COLO668 (cell line): Measurements from ENCODE around the gene ARID5B.

Source experiments
- DNase-seq: peaks from one replicate; lab custom pipeline; 2025; ENCODE audit not compliant: unreplicated experiment; lab: John Stamatoyannopoulos, UW

The ARID5B gene

DNA sequence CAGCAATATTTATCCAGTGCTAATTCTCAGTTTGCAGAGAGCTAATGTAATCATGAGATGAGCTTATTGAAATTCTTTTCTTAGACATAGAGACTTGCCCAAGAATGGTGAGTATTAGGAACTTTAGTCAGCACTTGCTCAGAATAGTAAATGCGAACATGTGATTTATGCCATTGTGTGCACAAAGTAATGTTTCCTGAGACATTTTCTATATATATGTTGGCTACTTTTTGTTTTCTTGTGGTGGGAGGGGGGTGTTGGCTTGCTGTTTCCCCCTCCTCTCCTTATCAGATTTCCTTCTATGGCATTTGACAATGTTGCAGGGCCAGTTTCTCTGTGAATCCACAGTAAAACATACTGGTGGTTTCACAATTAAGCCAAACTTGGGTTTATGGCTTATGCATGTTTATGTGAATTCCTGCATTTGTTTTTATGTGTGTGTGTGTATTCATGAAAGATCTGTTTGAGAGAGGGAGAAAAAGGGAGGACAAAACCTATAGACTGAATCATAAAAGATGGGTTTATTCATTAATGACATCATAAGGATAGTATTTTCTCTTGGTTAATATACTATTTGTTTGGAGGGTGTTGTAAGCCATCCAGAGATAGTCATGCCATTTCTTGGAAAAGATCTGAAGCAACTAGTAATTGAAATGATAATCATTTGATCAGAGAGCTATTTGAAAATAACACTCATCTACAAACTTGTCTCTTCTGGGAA lies 36.3 kb downstream of the ARID5B start:
- no peak for DNase-seq

DNA sequence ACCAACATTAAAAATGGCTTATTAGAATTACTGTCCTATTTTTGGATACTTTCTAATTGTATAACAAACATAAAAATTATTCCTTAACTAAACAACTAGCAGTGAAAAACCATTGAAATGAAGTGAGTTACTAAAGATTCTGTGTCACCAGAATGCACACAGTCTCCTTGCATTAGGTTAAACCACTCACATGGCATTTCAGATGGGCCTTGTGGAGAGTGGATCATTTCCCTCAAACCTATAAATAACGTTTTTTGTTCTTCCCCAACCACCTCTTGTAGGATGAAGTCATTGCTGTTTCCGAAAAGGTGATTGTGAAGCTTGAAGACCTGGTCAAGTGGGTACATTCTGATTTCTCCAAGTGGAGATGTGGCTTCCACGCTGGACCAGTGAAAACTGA lies 38.4 kb downstream of the ARID5B start:
- DNase-seq, result no peak

DNA sequence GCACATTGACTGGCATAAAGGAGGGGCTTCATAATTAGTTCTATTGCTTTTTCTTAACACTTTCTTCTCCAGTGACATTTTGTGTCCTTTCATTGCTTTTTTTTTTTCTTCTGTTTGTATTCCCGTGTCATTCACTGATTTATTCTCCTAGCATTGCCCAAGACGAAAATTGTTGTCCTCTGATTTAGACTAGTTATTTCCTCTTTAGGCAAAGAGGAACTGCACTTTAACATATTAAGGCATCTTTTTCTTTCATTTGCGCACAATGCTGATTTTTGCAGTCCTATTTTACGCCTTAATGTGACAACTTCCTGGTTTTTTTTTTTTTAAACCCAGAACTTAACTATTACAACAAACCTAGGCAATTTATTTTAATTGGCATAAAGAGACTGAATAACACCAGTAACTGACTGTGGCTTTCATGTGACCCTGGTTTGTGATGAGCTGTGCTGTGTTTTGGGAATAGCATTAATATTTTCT lies 39.7 kb downstream of the ARID5B start:
- no peak for DNase-seq

DNA sequence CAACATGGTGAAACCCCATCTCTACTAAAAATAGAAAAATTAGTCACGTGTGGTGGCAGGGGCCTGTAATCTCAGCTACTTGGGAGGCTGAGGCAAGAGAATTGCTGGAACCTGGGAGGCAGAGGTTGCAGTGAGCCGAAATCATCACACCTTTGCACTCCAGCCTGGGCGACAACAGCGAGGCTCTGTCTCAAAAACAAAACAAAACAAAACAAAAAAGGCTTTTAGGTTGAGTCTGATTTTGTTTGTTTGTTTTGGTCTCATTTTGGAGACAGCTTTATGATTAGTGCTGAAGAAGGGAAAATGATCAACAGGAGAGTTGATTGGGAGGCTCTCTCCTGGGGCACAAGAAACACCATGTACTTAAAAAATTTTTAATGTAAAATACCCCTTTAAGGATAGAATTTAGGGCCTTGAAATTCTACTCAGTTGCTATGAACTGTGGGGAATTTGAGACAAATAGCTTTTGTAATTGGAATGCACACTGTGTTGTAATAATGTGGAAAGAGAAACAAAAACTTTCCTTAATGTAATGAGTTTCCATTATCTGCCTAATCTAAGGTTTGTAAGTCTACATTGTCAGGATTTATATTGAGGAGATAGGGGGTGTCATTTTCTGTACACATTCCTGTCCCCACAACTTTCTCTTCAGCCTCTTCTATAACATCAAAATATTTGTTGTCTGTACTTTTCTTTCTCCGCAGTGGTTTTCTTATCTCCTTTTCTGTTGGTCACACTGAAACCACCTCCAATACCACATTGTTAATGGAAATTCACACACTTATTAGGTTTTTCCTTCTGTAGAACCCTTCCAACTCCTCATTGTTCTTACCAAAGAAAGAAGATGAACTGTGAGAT lies 41.3 kb downstream of the ARID5B start:
- DNase-seq, result no peak

DNA sequence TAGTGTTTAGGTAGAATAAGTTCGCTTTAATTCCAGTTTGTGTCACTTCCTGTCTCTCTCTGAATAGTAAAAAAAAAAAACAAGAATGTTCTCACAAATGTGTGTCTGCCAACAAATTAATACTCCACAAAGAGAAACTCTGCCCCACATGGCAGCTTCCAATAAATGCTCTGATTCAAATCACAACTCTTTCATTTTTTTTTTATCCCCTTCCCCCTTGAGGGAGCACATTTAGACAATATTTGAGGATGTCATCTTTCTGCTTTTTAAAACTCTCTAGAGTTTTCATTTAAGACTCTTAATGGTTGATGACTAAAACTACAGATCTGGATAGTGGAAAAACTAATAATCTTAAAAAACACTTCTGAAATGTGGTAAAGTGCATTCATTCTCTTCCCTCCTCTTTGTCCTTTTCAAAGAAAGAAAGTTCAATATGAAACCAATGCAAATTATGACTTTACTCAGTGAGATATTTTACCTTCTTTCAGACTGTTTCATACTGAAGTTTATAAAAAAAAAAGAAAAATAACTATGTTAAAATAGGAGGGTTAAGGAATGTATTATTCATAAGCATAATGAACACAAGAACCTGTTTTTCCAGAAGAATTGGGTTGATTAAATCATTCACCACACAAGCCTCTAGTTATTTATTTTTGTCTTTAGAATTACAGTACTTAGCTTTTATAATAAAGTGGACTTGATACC lies 42.3 kb downstream of the ARID5B start:
- no peak for DNase-seq

DNA sequence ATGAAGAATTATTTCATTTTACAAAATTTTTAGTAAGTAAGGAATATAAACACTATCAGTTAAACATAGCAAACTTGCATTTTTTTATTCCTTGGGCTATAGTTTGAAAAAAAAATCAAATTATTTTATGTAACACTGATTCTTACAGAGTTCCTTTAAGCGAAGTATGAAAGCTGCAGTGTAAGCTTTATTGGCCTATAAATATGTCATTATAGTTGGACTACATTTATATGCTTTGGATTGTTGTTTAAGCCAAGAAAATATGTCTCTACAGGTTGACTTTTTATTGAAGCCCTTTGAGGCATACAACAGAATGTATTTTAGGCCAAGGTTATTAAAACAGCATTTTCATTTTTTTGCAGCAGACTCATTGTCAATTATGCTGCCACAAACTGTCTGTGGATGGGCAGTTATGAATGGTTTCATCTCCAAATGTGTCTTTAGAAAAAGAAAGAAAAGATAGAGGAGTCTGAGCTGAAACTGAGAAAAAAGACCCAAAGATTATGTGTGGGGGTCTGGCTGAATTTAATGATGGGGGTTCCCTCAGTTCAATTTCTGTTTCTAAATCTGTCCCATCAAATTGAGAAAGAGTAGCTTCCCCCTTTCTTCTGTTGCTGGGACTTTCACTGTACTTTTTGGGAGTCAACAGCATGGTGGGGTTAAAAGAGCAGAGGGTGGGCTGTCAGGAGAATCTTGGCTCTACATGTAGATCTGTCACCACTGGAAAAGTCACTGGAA lies 43.1 kb downstream of the ARID5B start:
- no peak for DNase-seq

DNA sequence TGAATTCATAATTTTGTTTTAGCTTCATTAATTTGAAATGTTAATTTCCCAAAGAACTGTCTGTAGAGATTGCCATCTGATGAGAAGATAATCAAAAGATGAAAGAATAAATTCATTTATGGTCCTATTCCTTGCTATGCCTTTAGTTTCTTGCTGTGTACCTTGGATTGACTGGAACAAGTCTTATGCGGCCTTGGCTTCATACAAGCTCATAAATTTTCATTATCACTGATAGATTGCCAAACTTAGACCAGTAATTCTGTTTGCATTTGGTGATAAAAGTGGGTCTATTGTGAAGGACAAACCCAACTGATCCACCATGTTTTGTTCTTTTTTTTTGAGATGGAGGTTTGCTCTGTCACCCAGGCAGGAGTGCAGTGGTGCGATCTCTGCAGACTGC lies 48.2 kb downstream of the ARID5B start:
- DNase-seq, result no peak

DNA sequence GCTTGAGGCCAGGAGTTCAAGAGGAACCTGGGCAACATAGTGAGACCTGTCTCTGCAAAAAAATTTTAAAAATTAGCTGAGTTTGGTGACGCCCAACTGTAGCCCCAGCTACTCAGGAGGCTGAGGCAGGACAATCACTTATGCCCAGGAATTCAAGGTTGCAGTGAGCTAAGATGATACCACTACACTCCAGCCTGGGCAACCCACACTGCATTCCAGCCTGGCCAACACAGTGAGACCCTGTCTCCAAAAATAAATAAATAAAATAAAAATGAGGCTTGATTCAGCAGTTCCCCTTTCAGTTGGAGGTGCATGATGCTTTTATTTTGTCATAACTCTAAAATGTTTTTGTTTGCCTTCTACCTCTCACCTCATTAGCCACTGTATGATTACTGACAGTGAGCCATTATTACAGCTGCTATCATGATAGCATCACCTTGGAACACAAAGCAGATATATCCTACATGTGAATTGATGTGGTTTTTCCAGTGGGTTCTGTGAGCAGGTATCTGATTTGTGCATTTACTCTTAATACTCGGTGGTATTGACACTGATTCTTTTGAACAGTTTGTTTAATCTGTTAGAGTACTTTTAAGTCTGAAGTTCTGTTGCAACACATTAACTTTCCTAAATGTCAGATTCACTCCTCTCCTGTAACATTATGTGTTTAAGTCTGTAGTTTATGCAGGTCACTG lies 49.1 kb downstream of the ARID5B start:
- DNase-seq, result no peak

DNA sequence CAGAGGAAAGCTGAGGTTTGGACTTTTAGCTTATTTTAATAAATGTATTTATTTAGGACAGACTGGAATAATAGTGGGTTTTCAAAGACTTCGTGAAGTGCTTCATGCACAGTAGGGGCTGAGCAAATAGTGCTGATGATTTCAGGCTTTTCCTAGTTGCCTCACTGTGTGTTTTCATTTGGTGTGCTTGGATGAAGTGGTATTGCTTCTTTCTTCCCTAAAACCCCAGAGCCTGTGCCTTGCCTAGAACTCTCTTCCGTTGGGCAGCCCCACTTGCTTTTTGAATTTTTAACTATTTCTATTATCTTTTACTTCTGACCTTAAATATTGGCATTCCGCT lies 49.6 kb downstream of the ARID5B start:
- DNase-seq, result no peak

DNA sequence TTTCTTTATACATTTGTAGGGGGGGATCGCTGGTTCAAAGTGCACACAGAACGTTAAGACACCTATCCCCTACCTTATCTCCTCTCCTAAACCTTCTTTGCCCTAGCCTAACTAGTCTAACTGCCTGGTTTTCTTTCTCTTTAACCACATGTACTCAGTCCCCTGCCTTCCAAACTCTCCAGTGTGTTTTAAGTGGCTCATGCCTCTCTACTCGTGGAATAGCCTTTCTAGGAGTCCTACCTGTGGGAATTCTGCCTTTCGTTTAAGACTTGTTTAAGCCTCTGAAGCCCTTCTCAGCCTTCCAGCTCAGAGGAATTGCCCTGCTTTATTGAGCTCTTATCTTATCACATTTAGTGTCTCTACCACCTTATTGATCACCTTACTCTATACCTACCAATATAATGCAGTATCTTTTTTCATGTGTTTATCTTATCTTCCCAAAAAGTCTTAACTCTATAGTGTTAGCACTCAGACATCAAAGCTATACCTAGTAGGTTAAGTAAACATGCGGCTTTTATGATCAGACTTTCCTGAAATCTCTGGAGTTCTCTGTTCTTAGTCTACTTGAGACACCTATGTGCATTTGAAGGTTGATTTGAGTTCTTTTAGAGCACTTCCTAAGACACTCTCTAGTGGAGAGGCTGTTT lies 50.7 kb downstream of the ARID5B start:
- no peak for DNase-seq

DNA sequence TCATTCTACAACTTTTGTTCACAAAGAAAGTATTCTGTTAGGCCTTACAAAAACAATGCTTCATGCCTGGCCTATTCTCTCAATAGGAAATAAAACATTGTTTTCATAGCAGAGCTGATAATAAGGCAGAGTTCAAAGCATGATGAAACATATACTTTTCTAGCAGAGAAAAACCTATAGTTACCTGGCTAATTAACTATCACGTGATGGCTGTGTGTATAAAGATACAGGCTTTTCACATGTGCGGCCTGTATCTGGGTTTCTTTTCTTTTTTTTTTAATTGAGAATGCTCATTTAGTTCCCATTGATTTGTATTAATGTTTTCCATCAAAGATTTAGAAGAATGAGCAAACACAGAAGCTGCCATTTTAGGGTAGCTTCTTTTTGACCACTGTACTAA lies 51.7 kb downstream of the ARID5B start:
- DNase-seq, result no peak

DNA sequence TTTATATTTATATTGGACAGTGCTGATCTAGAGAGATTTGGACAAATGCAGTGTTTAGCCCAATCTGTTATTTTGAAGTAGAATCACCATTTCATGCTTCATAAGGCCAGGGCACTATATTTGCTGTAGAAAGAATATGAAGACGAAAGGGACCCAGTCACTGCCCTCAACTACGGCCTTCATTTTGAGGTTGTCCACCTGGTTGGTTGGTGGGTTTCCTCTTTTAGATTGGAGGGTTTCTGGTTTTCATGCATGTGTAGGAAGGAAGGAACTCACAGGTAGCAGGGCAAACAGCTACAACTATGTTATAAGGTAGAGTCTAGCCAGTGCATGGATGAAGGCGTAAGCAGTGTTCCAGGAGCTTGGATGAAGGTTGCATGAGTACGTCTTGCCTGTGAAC lies 56.3 kb downstream of the ARID5B start:
- DNase-seq, result no peak

DNA sequence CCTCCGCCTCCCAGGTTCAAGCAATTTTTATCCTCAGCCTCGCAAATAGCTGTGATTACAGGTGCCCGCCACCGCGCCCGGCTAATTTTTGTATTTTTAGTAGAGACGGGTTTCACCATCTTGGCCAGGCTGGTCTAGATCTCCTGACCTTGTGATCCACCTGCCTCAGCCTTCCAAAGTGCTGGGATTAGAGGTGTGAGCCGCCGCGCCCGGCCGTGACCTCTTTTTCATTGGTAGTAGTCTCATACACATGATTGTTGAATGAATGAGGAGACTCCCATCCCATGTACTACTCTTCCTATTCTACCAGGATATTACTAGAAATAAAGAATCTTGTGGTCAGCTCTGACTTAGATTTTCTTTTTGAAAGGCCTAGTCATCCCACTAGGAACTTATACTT lies 56.8 kb downstream of the ARID5B start:
- no peak for DNase-seq

DNA sequence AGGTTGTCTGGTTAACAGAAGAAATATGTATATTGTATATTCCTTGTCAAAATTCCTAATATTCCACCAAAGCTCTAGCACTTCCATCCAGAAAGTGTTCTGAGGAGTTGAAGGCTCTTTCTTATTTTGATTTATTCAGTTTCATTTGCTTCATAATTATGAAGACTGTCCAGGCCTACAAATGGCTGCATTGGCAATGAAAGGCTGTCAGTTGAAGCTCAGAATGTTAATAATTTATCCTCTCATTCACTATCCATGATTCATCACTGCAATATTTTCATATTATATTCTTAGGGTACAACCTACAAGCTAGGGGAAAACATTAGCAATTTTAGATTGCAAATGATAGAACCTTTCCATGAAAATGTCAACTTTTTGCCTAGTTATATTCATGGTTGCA lies 57.3 kb downstream of the ARID5B start:
- no peak for DNase-seq

DNA sequence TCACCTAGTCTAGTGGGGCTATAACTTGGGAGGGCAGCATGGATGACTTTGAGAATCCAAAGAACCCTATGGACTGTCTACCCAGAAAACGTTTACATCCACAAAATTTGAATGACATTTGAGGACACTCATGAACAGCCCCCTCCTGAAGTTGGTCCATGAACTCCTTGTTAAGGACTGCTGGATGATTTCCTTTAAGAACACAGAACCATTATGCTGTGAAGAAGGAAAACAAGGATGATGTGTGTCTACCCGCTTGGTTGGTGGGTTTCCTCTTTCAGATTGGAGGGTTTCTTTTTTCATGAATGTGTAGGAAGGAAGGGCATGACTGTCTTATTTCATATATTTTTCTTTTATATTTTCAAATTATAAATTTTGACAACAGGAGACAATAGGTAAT lies 58.3 kb downstream of the ARID5B start:
- no peak for DNase-seq

DNA sequence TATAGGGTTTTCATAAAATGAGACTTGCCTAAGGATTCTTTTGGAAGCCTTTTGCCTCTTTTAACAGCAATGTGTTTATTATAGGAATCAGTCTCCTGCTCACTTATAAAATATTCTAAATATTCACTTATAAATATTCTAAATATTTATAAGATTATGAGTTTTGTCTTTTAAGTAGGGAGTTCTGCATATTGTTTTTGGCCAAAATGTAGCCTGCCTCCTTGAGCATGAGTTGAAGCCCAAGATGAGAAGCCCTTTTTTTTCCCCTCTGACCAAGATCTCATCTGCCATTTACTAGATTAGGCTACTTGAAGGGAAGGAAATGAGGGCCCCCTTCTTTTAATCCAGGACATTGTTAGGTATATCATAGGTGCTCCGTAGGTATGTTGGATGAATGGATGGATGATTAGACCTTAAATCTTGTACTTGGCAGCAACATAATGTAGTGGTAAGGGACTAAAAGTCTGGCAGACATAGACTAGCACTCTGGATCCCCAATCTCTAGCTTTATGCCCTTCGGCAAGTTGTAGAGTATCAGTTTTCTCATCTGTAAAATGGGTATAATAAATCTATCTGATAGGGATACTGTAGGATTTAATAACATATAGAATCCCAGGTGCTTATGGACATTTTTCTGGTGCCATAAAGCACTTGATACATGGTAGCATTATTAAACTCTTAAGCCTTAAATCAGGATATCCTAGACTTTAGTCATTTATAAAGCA lies 59.1 kb downstream of the ARID5B start:
- no peak for DNase-seq

DNA sequence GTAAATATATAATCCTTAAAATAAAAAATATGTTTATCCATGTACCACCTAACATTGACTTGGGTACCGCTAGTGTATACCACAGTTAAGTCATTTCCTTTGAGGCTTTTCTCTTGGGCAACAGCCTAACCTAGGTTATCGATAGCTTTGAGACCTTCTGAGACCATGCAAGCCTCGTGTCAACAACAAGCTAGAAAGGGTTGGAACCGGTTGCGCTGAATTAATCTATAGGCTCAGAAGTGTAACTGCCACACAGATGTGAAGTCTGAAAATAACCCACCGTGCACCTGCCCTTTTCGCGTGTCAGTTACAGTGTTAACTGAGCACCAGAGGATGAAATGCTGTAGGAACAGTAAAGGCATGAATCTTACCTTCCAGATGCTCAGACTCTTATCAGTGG lies 59.8 kb downstream of the ARID5B start:
- no peak for DNase-seq

DNA sequence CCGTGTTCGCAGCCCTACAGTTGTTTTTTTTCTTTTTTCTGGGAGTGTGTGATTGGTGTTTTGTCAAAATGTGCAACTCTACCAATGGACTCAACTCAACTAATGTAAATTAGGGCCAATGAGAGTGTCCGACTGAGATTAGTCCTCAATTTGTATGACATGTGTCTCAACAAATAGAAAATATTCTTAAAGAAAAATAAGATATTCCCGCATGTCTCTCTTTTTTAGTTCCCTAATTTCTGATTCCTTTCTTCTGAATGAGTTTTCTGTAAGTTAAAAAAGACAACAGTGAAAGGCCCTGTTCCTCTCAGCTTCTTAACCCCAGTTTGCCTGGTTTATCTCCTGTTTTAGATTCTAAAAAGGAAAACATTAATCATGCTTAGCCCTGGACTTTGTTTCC lies 61.5 kb downstream of the ARID5B start:
- no peak for DNase-seq

DNA sequence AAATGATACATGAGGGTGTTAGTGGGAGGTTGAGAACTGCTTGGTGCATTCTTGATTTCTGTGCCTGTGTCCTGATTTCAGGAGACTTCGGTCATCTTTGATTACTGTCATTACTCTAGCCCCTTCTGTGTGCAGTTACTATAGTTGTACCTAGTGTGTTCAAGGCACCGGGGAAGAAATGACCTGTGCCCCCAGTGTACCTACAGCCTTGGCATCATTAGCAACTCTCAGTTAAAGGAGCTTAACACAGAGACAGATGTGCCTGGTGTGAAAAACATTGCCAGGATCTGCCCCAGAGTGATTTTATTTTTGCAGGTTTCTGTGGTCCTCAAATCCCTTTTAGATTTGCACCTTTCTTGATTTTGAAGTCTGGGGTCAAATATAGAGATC lies 62.2 kb downstream of the ARID5B start:
- DNase-seq, result no peak
